MM.1S (cell line): ENCODE data around the gene DNLZ.
"Not testable (repeated sequence)": the region's sequence is repeated elsewhere in the genome, so short reads cannot be mapped to it uniquely, and the experiment has no call there.

Experiments used
- DNase-seq: peaks from one replicate; pipeline ENCODE4 v3.0.0-alpha.2; 2015
- H2AFZ ChIP-seq: fragments of 300-600 bp; sonication (generic); 2 replicates; pipeline ENCODE4 v1.6.0; 2016; ENCODE audit warnings: antibody characterized with exemption, low read length
- H3F3A ChIP-seq: fragments of 300-600 bp; sonication (generic); 2 replicates; pipeline ENCODE4 v1.6.1; 2016; ENCODE audit warnings: mild to moderate bottlenecking, antibody characterized with exemption, low read length, moderate library complexity, mixed read lengths; ENCODE audit not compliant: insufficient read depth
- H3K27ac ChIP-seq: fragments of 300-600 bp; sonication (generic); 2 replicates; pipeline ENCODE4 v1.5.1; 2016; ENCODE audit warnings: mild to moderate bottlenecking, low read length
- H3K27me3 ChIP-seq: fragments of 300-600 bp; sonication (generic); replicated peaks from 2 replicates; pipeline ENCODE4 v1.6.0; 2016; ENCODE audit warnings: low read length; ENCODE audit not compliant: insufficient read depth
- H3K36me3 ChIP-seq: fragments of 300-600 bp; sonication (generic); replicated peaks from 2 replicates; pipeline ENCODE4 v1.6.1; 2016; ENCODE audit warnings: mild to moderate bottlenecking, low read length, mixed read lengths; ENCODE audit not compliant: insufficient read depth
- H3K4me1 ChIP-seq: fragments of 300-600 bp; sonication (generic); 2 replicates; pipeline ENCODE4 v1.6.1; 2016; ENCODE audit warnings: low read length, mixed read lengths
- H3K4me2 ChIP-seq: fragments of 300-600 bp; sonication (generic); 2 replicates; pipeline ENCODE4 v1.6.0; 2016; ENCODE audit warnings: low read depth, low read length
- H3K4me3 ChIP-seq: fragments of 300-600 bp; sonication (generic); 2 replicates; pipeline ENCODE4 v1.5.1; 2016; ENCODE audit warnings: low read length, mixed read lengths
- H3K79me2 ChIP-seq: fragments of 300-600 bp; sonication (generic); 2 replicates; pipeline ENCODE4 v1.6.1; 2016; ENCODE audit warnings: mixed run types, low read length, mixed read lengths
- H3K9ac ChIP-seq: fragments of 300-600 bp; sonication (generic); 2 replicates; pipeline ENCODE4 v1.6.1; 2016; ENCODE audit warnings: low read length, mixed read lengths
- H3K9me2 ChIP-seq: fragments of 300-600 bp; sonication (generic); replicated peaks from 2 replicates; pipeline ENCODE4 v1.6.1; 2016; ENCODE audit warnings: mild to moderate bottlenecking, low read length, mixed read lengths; ENCODE audit not compliant: insufficient read depth
- H3K9me3 ChIP-seq: fragments of 300-600 bp; sonication (generic); replicated peaks from 2 replicates; pipeline ENCODE4 v1.6.1; 2016; ENCODE audit warnings: mild to moderate bottlenecking, low read length, mixed read lengths; ENCODE audit not compliant: insufficient read depth
- H4K20me1 ChIP-seq: fragments of 300-600 bp; sonication (generic); 2 replicates; pipeline ENCODE4 v1.6.1; 2016; ENCODE audit warnings: mild to moderate bottlenecking, low read length, moderate library complexity, mixed read lengths; ENCODE audit not compliant: insufficient read depth
- CTCF ChIP-seq: fragments of 300-600 bp; sonication (generic); IDR thresholded peaks from 2 replicates; pipeline ENCODE4 v1.5.1; 2016; ENCODE audit warnings: antibody characterized with exemption, low read length, mixed read lengths
- EZH2 ChIP-seq: fragments of 300-600 bp; sonication (generic); optimal IDR thresholded peaks from 2 replicates; pipeline ENCODE3; 2017; ENCODE audit warnings: low read depth, mild to moderate bottlenecking, antibody characterized with exemption, low read length, mixed read lengths
- EZH2phosphoT487 ChIP-seq: fragments of 300-600 bp; sonication (generic); IDR thresholded peaks from 2 replicates; pipeline ENCODE4 v1.6.1; 2018; ENCODE audit warnings: antibody characterized with exemption, low read length

DNLZ gene

GRCh38 chr9:136352682-136353081, 10.9 kb downstream of the DNLZ start:
- TF ChIP-seq EZH2phosphoT487 = no peak
- no peak for TF ChIP-seq CTCF
- TF ChIP-seq EZH2 = no peak
- no peak overlapping the region for H3K4me3 ChIP-seq
- no peaks in the 10 kb centered on the region for H4K20me1 ChIP-seq
- no peak overlapping the region for H3K4me2 ChIP-seq
- H3K9ac ChIP-seq = no peak overlapping the region
- no peaks in the 10 kb centered on the region for H3K9me2 ChIP-seq
- no peak for DNase-seq
- H3K79me2 ChIP-seq = no peaks in the 10 kb centered on the region
- H3K36me3 ChIP-seq = no peaks in the 10 kb centered on the region
- H3K27me3 ChIP-seq = peaks cover 90% of the 10 kb centered on the region
- no peaks in the 10 kb centered on the region for H3K9me3 ChIP-seq
- H2AFZ ChIP-seq = no peak overlapping the region
- no peaks in the 10 kb centered on the region for H3K4me1 ChIP-seq
- H3F3A ChIP-seq = no peaks in the 10 kb centered on the region
- H3K27ac ChIP-seq = no peak overlapping the region

- H3F3A ChIP-seq, H3K9ac ChIP-seq, H3K4me1 ChIP-seq, H3K36me3 ChIP-seq, DNase-seq, H3K4me3 ChIP-seq, H4K20me1 ChIP-seq, H3K9me2 ChIP-seq, H3K27ac ChIP-seq, H2AFZ ChIP-seq, H3K79me2 ChIP-seq, H3K4me2 ChIP-seq, H3K9me3 ChIP-seq: not testable (repeated sequence)
- H3K27me3 ChIP-seq = peaks cover 91% of the 10 kb centered on the region
Measured at GRCh38 chr9:136351868-136352267, 11.7 kb downstream of the DNLZ start.

GRCh38 chr9:136351252-136351800, 12.2 kb downstream of the DNLZ start:
- TF ChIP-seq CTCF (no peak), EZH2 (no peak), EZH2phosphoT487 (no peak)
- Histone ChIP-seq H3K9ac (no peak overlapping the region), H3K4me1 (no peaks in the 10 kb centered on the region)

GRCh38 chr9:136349546-136349945, 14.0 kb downstream of the DNLZ start:
- no peak overlapping the region for H3K4me3 ChIP-seq
- H3K4me2 ChIP-seq = no peak overlapping the region
- no peaks in the 10 kb centered on the region for H3K4me1 ChIP-seq
- TF ChIP-seq EZH2phosphoT487 = no peak
- TF ChIP-seq CTCF = no peak
- no peak for TF ChIP-seq EZH2
- no peak overlapping the region for H3K9ac ChIP-seq
- H3K27ac ChIP-seq = no peak overlapping the region
- no peaks in the 10 kb centered on the region for H3K9me3 ChIP-seq
- no peaks in the 10 kb centered on the region for H3K9me2 ChIP-seq
- H3K27me3 ChIP-seq = peaks cover 97% of the 10 kb centered on the region
- no peak overlapping the region for H2AFZ ChIP-seq
- no peaks in the 10 kb centered on the region for H3F3A ChIP-seq
- H3K36me3 ChIP-seq = no peaks in the 10 kb centered on the region
- no peaks in the 10 kb centered on the region for H3K79me2 ChIP-seq
- H4K20me1 ChIP-seq = no peaks in the 10 kb centered on the region
- DNase-seq = no peak

More at GRCh38 chr9:136351252-136351800, 12.2 kb downstream of the DNLZ start:
- Histone ChIP-seq H3F3A (no peaks in the 10 kb centered on the region), H3K27ac (no peak overlapping the region), H3K4me2 (no peak overlapping the region), H3K4me3 (no peak overlapping the region), H4K20me1 (no peaks in the 10 kb centered on the region), H3K79me2 (no peaks in the 10 kb centered on the region), H3K9me3 (no peaks in the 10 kb centered on the region), H3K9me2 (no peaks in the 10 kb centered on the region), H3K36me3 (no peaks in the 10 kb centered on the region), H3K27me3 (peaks cover 91% of the 10 kb centered on the region), H2AFZ (no peak overlapping the region)
- DNase-seq = no peak
